HCT116 (cell line): ENCODE measurements around the gene PRKCD. TPM values are rescaled to one million over a fixed set of nuclear protein-coding genes. Genes with fewer than 3 reads are reported as not detected.

ENCODE experiments used
- ATAC-seq: fragments of 200-7000 bp; cut with Tn5 transposase; 2 replicates; pipeline ENCODE4 v1.9.1; 2020; ENCODE audit warnings: mild to moderate bottlenecking, moderate library complexity
- BruUV-seq: library from RNA; stranded (reverse); fragments of 400-500 nt; replicated peaks from 2 replicates; lab custom pipeline; 2021; lab: Mats Ljungman, UMichigan
- CTCF ChIA-PET: fragments of 300-600 bp; sonication (Branson Sonifier 250); formaldehyde crosslinking; loops from one replicate; lab custom pipeline; 2021; ENCODE audit warnings: antibody characterized with exemption; lab: Charles Lee
- POLR2A ChIA-PET: fragments of 300-600, 350-600 bp; sonication (Branson Sonifier 250); formaldehyde crosslinking; loops from one replicate; lab custom pipeline; 2021; ENCODE audit warnings: antibody characterized with exemption; lab: Charles Lee
- RAD21 ChIA-PET, 2 experiments: fragments of 300-600 bp; sonication (Branson Sonifier 250); formaldehyde crosslinking; loops; one replicate each; lab custom pipeline; 2023; ENCODE audit warnings: low total read pairs in 2 of 2; ENCODE audit not compliant: uncharacterized antibody in 2 of 2, unreplicated experiment in 2 of 2, low non-redundant PET in 1 of 2; lab: Charles Lee
- DNase-seq: peaks from one replicate; pipeline ENCODE4 v3.0.0-alpha.2; 2010; ENCODE audit warnings: low read depth, low spot score
- H2AFZ ChIP-seq: fragments of 200-600 bp; shearing (Covaris generic), sonication (generic); 2 replicates; pipeline ENCODE4 v1.6.1; 2017; ENCODE audit warnings: low read depth, mixed run types, mixed read lengths, antibody characterized with exemption, low read length; ENCODE audit not compliant: poor library complexity, severe bottlenecking
- H3K27ac ChIP-seq: 2 replicates; pipeline ENCODE4 v1.5.1; 2012; ENCODE audit warnings: low read depth, low read length
- H3K27me3 ChIP-seq: fragments of 200-600 bp; sonication (generic); 2 replicates; pipeline ENCODE4 v1.6.1; 2016; ENCODE audit warnings: mixed run types, low read length, mixed read lengths; ENCODE audit not compliant: insufficient read depth
- H3K36me3 ChIP-seq, 2 experiments: fragments of 200-500 bp in 1 of 2; fragments of 200-600 bp in 1 of 2; sonication (Bioruptor generic) in 1 of 2; sonication (generic) in 1 of 2; 2 replicates each; pipeline versions ENCODE4 v1.5.1 to v1.6.1; 2014 to 2016; ENCODE audit warnings: low read length in 2 of 2, inconsistent platforms in 1 of 2, mixed read lengths in 1 of 2, mixed run types in 1 of 2; ENCODE audit not compliant: insufficient read depth in 2 of 2, control insufficient read depth in 1 of 2
- H3K4me1 ChIP-seq, 2 experiments: fragments of 200-600 bp in 1 of 2; sonication (generic) in 1 of 2; 2 replicates each; pipeline versions ENCODE4 v1.5.1 to v1.6.1; 2012 to 2017; ENCODE audit warnings: low read length in 2 of 2, inconsistent platforms in 1 of 2, mild to moderate bottlenecking in 1 of 2, mixed read lengths in 1 of 2, mixed run types in 1 of 2, moderate library complexity in 1 of 2; ENCODE audit not compliant: insufficient read depth in 2 of 2, control insufficient read depth in 1 of 2
- H3K4me2 ChIP-seq: fragments of 200-600 bp; sonication (generic); 2 replicates; pipeline ENCODE4 v1.6.1; 2017; ENCODE audit warnings: mixed run types, low read length, mixed read lengths
- H3K4me3 ChIP-seq, 2 experiments: fragments of 200-600 bp in 1 of 2; sonication (generic) in 1 of 2; replicated peaks in 1 of 2; 2 replicates each; pipeline ENCODE4 v1.5.1; 2011 to 2016; ENCODE audit warnings: low read length in 2 of 2, control low read depth in 1 of 2, low read depth in 1 of 2, mild to moderate bottlenecking in 1 of 2, mixed read lengths in 1 of 2, mixed run types in 1 of 2
- H3K79me2 ChIP-seq: fragments of 200-600 bp; sonication (generic); 2 replicates; pipeline ENCODE4 v1.6.1; 2017; ENCODE audit warnings: mild to moderate bottlenecking, mixed run types, low read length, moderate library complexity, mixed read lengths; ENCODE audit not compliant: insufficient read depth
- H3K9ac ChIP-seq: fragments of 200-600 bp; sonication (generic); 2 replicates; pipeline ENCODE4 v1.6.1; 2016; ENCODE audit warnings: low read length, mixed read lengths
- H3K9me2 ChIP-seq: fragments of 200-600 bp; sonication (generic), shearing (Covaris generic); 2 replicates; pipeline ENCODE4 v1.6.1; 2017; ENCODE audit warnings: mixed run types, mild to moderate bottlenecking, moderate library complexity; ENCODE audit not compliant: insufficient read depth
- H3K9me3 ChIP-seq, 2 experiments: fragments of 200-500 bp in 1 of 2; fragments of 200-600 bp in 1 of 2; sonication (Bioruptor generic) in 1 of 2; sonication (generic) in 1 of 2; 2 replicates each; pipeline ENCODE4 v1.6.1; 2014 to 2017; ENCODE audit warnings: low read length in 2 of 2, mixed read lengths in 2 of 2, inconsistent platforms in 1 of 2, low read depth in 1 of 2, mild to moderate bottlenecking in 1 of 2, mixed run types in 1 of 2, moderate library complexity in 1 of 2; ENCODE audit not compliant: control insufficient read depth in 1 of 2, insufficient read depth in 1 of 2
- H4K20me1 ChIP-seq: fragments of 200-600 bp; sonication (generic), shearing (Covaris generic); 2 replicates; pipeline ENCODE4 v1.6.1; 2017; ENCODE audit warnings: mixed run types, mild to moderate bottlenecking, moderate library complexity; ENCODE audit not compliant: insufficient read depth
- ATF3 ChIP-seq: IDR thresholded peaks from 2 replicates; pipeline ENCODE4 v1.6.1; 2012
- CBX3 ChIP-seq: IDR thresholded peaks from 2 replicates; pipeline ENCODE4 v1.6.1; 2012; ENCODE audit warnings: low read depth
- CEBPB ChIP-seq: IDR thresholded peaks from 2 replicates; pipeline ENCODE4 v1.6.1; 2012; ENCODE audit warnings: low read depth
- CTCF ChIP-seq, 3 experiments: fragments of 200-600 bp in 1 of 3; sonication (generic) in 1 of 3; IDR thresholded peaks in 2 of 3; conservative IDR thresholded peaks in 1 of 3; 2 replicates each; pipeline ENCODE4 v1.5.1; 2012 to 2017; ENCODE audit warnings: low read depth in 2 of 3, low read length in 2 of 3, antibody characterized with exemption in 1 of 3, borderline replicate concordance in 1 of 3, control low read depth in 1 of 3, mild to moderate bottlenecking in 1 of 3, mixed read lengths in 1 of 3, mixed run types in 1 of 3, moderate library complexity in 1 of 3; ENCODE audit not compliant: insufficient read depth in 1 of 3
- EGR1 ChIP-seq: IDR thresholded peaks from 2 replicates; pipeline ENCODE4 v1.6.1; 2012; ENCODE audit warnings: low read depth
- EZH2phosphoT487 ChIP-seq: fragments of 200-600 bp; IDR thresholded peaks from 2 replicates; pipeline ENCODE4 v1.6.1; 2018; ENCODE audit warnings: antibody characterized with exemption, borderline replicate concordance
- FOSL1 ChIP-seq: IDR thresholded peaks from 2 replicates; pipeline ENCODE4 v1.6.1; 2012; ENCODE audit warnings: low read depth
- JUND ChIP-seq: IDR thresholded peaks from 2 replicates; pipeline ENCODE4 v1.6.1; 2012
- MAX ChIP-seq: IDR thresholded peaks from 2 replicates; pipeline ENCODE4 v1.6.1; 2012
- POLR2A ChIP-seq: IDR thresholded peaks from 2 replicates; pipeline ENCODE4 v1.7.0; 2011; ENCODE audit warnings: borderline replicate concordance; ENCODE audit not compliant: insufficient read depth, insufficient read length; ENCODE audit errors: extremely low read depth
- POLR2AphosphoS5 ChIP-seq: IDR thresholded peaks from 2 replicates; pipeline ENCODE4 v1.6.1; 2011; ENCODE audit warnings: mild to moderate bottlenecking, low read depth, low read length, moderate library complexity
- RAD21 ChIP-seq: IDR thresholded peaks from 2 replicates; pipeline ENCODE4 v1.6.1; 2012; ENCODE audit warnings: low read depth, mild to moderate bottlenecking
- REST ChIP-seq: IDR thresholded peaks from 2 replicates; pipeline ENCODE4 v1.6.1; 2012; ENCODE audit warnings: low read depth
- SIN3A ChIP-seq: IDR thresholded peaks from 2 replicates; pipeline ENCODE4 v1.6.1; 2012; ENCODE audit warnings: low read depth
- SRF ChIP-seq: IDR thresholded peaks from 2 replicates; pipeline ENCODE4 v1.6.1; 2012; ENCODE audit warnings: low read depth
- TCF7L2 ChIP-seq: IDR thresholded peaks from 2 replicates; pipeline ENCODE4 v1.7.0; 2011; ENCODE audit warnings: borderline replicate concordance, inconsistent platforms; ENCODE audit not compliant: insufficient read depth, insufficient read length; ENCODE audit errors: extremely low read depth
- ZFX ChIP-seq: fragments of 450-650 bp; IDR thresholded peaks from 2 replicates; pipeline ENCODE4 v1.6.1; 2017
- intact Hi-C: fragments of 100-400 bp; cut with micrococcal nuclease; formaldehyde crosslinking; loops from 2 replicates; pipeline ENCODE4 v1.10.0; 2022
- total RNA-seq: library from RNA; stranded (reverse); gene quantifications from one replicate; pipeline ENCODE4 v1.2.1, GENCODE V29; 2021; ENCODE audit not compliant: unreplicated experiment

PRKCD gene
- total RNA-seq, 1 experiment from 2014 or later = 34.4 TPM

DNA sequence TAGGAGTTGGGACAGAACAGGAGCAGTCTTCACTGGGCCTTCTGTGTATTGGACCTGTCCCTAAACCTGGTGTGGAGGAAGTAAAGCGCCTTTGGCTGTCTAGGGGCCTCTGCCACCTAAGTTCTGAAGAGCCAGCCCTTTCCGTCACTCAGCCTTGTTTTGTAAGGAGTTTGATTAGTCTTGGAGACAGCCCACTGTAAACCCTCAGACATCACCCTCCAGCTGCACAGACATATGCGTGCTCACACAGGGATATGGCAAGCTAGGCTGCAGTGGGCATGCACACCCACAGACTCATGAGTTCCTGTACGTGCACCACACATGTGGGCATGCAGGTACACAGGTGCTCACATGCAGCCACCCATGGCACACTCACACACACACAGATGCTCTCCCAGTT is 5.2 kb downstream of the PRKCD start:
- Histone ChIP-seq H3K9me2 (no peaks in the 10 kb centered on the region), H3K79me2 (peaks cover 60% of the 10 kb centered on the region), H3K4me1 (peaks cover 10 to 26% of the 10 kb centered on the region in 2 experiments; a peak in 3 of 4 replicates), H3K9ac (no peak overlapping the region), H3K4me2 (no peak overlapping the region), H4K20me1 (no peaks in the 10 kb centered on the region), H2AFZ (no peak overlapping the region), H3K36me3 (no peaks in the 10 kb centered on the region), H3K27me3 (no peaks in the 10 kb centered on the region), H3K9me3 (no peaks in the 10 kb centered on the region), H3K4me3 (no peak overlapping the region), H3K27ac (no peak overlapping the region)
- no peak for TF ChIP-seq CEBPB
- TF ChIP-seq TCF7L2 = no peak
- no peak for TF ChIP-seq CBX3
- TF ChIP-seq POLR2A = no peak
- TF ChIP-seq RAD21 = no peak
- TF ChIP-seq CTCF (IDR thresholded peaks at IDR 0.05 in 2 of 3, conservative IDR thresholded peaks at IDR 0.05 in 1 of 3; ENCODE audit: borderline replicate concordance in 1 of 3, insufficient read depth in 1 of 3, low read depth in 2 of 3, low read length in 2 of 3) = no peak
- TF ChIP-seq FOSL1 = no peak
- no peak for TF ChIP-seq MAX
- no peak for TF ChIP-seq JUND
- no peak for TF ChIP-seq SIN3A
- no peak for TF ChIP-seq ZFX
- TF ChIP-seq ATF3 = no peak
- TF ChIP-seq SRF = no peak
- TF ChIP-seq POLR2AphosphoS5 = no peak
- TF ChIP-seq EGR1 = no peak
- TF ChIP-seq REST = no peak
- TF ChIP-seq EZH2phosphoT487 = no peak
- intact Hi-C loops = no loop called here
- ATAC-seq (no peak), DNase-seq (no peak)
- no TSS peak for BruUV-seq
- RAD21 ChIA-PET = no interaction called here
- POLR2A ChIA-PET = no interaction called here
- CTCF ChIA-PET = no interaction called here
